ENCODE data around the gene KIAA1671.

- TF ChIP-seq ZNF274 (IDR thresholded peaks at IDR 0.05; ENCODE audit: low read depth, low read length): no peak
- TF ChIP-seq SUZ12 (IDR thresholded peaks at IDR 0.05; ENCODE audit: extremely low read depth, insufficient read depth, insufficient read length): no peak
Measured at GRCh38 chr22:25142102-25142501, 189.6 kb downstream of the KIAA1671 start.
